HL-60 (cell line): ENCODE measurements around the gene PAOX.

ENCODE experiments used
- DNase-seq, 2 experiments: peaks; one replicate each; pipeline ENCODE4 v3.0.0-alpha.2; 2010 to 2020; ENCODE audit warnings: low read depth in 1 of 2, low spot score in 1 of 2
- H3K27ac ChIP-seq: fragments of 250-450 bp; sonication (Bioruptor Pico); replicated peaks from 2 replicates; pipeline ENCODE4 v1.5.1; 2020; ENCODE audit warnings: mild to moderate bottlenecking, moderate library complexity
- H3K27me3 ChIP-seq: fragments of 250-450 bp; sonication (Bioruptor Pico); 2 replicates; pipeline ENCODE4 v1.5.1; 2021; ENCODE audit warnings: mild to moderate bottlenecking, moderate library complexity; ENCODE audit not compliant: insufficient read depth, poor library complexity, severe bottlenecking
- H3K4me3 ChIP-seq: replicated peaks from 2 replicates; pipeline ENCODE4 v1.5.1; 2011; ENCODE audit warnings: mild to moderate bottlenecking, control low read depth, low read length; ENCODE audit not compliant: insufficient read depth
- CTCF ChIP-seq: IDR thresholded peaks from one replicate; pipeline ENCODE4 v1.5.1; 2011; ENCODE audit warnings: low read length, control low read depth, inconsistent platforms; ENCODE audit not compliant: insufficient read depth
- GABPA ChIP-seq: IDR thresholded peaks from 2 replicates; pipeline ENCODE4 v1.6.1; 2012; ENCODE audit warnings: low read depth
- POLR2AphosphoS5 ChIP-seq: IDR thresholded peaks from 2 replicates; pipeline ENCODE4 v1.6.1; 2012; ENCODE audit warnings: low read depth
- SPI1 ChIP-seq: IDR thresholded peaks from 2 replicates; pipeline ENCODE4 v1.6.1; 2012; ENCODE audit warnings: low read depth, mild to moderate bottlenecking, borderline replicate concordance
- TF ChIP-seq, protein P1 (sequence below): IDR thresholded peaks from 2 replicates; pipeline ENCODE4 v1.6.1; 2012; ENCODE audit warnings: low read depth; ENCODE audit not compliant: insufficient replicate concordance

Gene PAOX

GRCh38 chr10:133350283-133350949 is 28.6 kb upstream of the PAOX start:
- H3K27ac ChIP-seq, result no peak overlapping the region
- no peak overlapping the region for H3K4me3 ChIP-seq
- TF ChIP-seq POLR2AphosphoS5, result no peak; the same call in 1 of the 2 replicates
- TF ChIP-seq CTCF, result no peak
- TF ChIP-seq GABPA, result no peak
- TF ChIP-seq, protein P1, sequence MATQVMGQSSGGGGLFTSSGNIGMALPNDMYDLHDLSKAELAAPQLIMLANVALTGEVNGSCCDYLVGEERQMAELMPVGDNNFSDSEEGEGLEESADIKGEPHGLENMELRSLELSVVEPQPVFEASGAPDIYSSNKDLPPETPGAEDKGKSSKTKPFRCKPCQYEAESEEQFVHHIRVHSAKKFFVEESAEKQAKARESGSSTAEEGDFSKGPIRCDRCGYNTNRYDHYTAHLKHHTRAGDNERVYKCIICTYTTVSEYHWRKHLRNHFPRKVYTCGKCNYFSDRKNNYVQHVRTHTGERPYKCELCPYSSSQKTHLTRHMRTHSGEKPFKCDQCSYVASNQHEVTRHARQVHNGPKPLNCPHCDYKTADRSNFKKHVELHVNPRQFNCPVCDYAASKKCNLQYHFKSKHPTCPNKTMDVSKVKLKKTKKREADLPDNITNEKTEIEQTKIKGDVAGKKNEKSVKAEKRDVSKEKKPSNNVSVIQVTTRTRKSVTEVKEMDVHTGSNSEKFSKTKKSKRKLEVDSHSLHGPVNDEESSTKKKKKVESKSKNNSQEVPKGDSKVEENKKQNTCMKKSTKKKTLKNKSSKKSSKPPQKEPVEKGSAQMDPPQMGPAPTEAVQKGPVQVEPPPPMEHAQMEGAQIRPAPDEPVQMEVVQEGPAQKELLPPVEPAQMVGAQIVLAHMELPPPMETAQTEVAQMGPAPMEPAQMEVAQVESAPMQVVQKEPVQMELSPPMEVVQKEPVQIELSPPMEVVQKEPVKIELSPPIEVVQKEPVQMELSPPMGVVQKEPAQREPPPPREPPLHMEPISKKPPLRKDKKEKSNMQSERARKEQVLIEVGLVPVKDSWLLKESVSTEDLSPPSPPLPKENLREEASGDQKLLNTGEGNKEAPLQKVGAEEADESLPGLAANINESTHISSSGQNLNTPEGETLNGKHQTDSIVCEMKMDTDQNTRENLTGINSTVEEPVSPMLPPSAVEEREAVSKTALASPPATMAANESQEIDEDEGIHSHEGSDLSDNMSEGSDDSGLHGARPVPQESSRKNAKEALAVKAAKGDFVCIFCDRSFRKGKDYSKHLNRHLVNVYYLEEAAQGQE, result no peak
- TF ChIP-seq SPI1, result no peak
- no peak for DNase-seq
- peaks cover 5% of the 10 kb centered on the region for H3K27me3 ChIP-seq

GRCh38 chr10:133350950-133351329 is 28.1 kb upstream of the PAOX start:
- TF ChIP-seq CTCF (no peak), POLR2AphosphoS5 (no peak), SPI1 (no peak), GABPA (no peak)
- TF ChIP-seq, protein P1, result no peak

DNA sequence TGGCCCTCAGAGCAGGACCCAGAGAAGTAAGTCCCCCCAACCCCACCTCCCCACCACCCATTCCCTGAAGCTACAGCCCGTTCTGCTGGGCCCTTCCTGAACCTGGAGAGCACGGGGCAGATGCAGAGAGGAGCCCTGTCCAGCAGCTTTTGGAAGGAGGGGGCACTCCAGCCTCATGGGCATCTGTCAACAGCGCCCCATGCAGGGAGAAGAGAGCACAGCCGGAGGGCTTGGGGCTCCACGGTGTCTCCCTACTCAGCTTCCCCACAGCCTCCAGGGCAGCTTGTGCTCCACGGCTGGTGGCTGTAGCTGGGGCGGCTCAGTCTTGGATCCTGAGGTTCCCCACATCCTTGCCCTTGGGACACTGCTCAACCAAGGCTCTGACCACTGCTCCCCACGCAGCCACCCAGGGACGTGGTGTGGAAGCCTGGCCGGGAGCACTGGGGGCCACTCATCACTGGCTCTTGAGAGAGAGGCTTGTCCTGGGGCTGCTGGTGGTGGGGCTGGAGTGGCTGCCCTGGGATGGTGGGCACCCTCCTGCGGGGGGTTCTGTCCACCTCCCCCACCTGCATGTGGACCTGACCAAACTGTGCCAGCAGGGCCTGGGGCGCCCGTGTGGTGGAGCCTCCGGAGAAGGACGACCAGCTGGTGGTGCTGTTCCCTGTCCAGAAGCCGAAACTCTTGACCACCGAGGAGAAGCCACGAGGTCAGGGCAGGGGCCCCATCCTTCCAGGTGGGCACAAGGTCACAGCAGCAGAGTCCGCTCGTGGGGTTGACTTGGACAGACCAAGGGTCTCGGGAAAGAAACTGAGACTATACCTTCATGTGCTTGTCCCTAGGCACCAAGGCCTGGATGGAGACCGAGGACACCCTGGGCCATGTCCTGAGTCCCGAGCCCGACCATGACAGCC is 27.4 kb upstream of the PAOX start:
- TF ChIP-seq, protein P1, result no peak
- TF ChIP-seq POLR2AphosphoS5, result no peak
- TF ChIP-seq GABPA, result no peak
- TF ChIP-seq CTCF, result no peak
- TF ChIP-seq SPI1, result no peak
- no peak overlapping the region for H3K27ac ChIP-seq
- DNase-seq, result no peak
- no peak overlapping the region for H3K4me3 ChIP-seq
- H3K27me3 ChIP-seq, result peaks cover 5% of the 10 kb centered on the region

More at GRCh38 chr10:133350950-133351329, 28.1 kb upstream of the PAOX start:
- Histone ChIP-seq H3K4me3 (no peak overlapping the region), H3K27ac (no peak overlapping the region), H3K27me3 (peaks cover 5% of the 10 kb centered on the region)
- no peak for DNase-seq
